Smooth muscle cell of the brain vasculature (primary cell): ENCODE measurements around the gene VAMP2.

Source experiments
- DNase-seq: peaks from one replicate; pipeline ENCODE4 v3.0.0-alpha.2; 2012; ENCODE audit warnings: low read depth, low spot score

Gene VAMP2, protein sequence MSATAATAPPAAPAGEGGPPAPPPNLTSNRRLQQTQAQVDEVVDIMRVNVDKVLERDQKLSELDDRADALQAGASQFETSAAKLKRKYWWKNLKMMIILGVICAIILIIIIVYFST

DNA sequence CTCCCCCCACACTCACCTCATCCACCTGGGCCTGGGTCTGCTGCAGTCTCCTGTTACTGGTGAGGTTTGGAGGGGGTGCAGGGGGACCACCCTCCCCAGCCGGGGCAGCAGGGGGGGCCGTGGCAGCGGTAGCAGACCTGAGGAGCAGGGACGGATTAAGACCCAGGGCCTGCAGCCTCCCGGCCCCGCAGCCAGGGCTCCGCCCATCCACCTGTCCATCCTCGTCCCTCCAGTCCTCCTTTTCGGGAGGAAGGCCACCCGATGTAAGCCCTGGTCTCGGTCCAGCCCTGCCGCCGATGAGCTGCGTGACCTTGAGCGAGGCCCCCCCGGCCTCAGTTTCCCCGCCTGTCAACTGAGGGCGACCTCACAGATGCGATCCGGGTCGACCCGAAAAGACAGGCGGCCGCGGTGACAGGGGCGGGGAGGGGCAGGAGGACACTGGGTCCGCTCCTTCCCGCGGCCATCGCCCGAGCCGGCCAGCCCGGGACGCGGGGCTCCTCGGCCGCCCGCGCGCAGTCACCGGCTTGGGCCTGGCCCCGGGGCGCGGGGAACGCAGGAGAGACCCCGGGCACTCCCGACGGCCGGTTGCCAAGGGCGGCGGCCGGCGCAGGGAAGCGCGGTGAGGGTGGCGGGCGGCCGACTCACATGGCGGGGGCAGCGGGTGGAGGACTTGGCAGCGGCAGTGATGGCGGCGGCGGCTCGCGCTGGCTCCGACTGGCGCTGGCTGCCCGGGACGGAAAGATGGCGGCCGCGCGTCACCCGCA lies at the start of gene VAMP2:
Gene VAMP2, minus strand, starts transcription at position 716 of the 764 bp plus-strand sequence. Its CDS starts 69 bp downstream, at position 647.
- DNase-seq = no peak

DNA sequence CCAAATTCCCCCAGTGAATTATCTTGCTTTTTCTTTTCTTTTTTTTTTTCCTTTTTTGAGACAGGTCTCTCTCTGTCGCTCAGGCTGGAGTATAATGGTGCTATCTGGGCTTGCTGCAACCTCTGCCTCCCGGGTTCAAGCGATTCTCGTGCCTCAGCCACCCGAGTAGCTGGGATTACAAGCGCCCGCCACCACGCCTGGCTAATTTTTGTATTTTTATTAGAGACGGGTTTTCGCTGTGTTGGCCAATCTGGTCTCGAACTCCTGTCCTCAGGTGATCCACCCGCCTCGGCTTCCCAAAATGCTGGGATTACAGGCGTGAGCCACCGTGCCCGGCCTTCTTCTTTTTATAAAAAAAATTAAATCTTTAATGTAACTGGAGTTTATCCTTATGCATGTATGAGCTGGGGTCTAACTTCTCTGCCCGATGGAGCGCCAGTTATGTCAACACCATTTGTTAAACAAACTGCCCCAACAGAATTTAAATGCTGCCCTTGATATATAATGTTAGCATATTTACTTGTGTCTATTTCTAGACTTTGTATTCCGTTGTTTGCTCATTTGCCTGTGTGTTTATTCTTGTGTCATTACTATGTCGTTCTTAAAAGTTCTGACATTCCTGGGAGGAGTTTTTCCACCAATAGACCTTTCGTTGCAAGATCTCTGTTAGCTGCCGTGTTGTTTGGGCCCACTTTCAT lies 48.2 kb upstream of the VAMP2 start:
- no peak for DNase-seq

DNA sequence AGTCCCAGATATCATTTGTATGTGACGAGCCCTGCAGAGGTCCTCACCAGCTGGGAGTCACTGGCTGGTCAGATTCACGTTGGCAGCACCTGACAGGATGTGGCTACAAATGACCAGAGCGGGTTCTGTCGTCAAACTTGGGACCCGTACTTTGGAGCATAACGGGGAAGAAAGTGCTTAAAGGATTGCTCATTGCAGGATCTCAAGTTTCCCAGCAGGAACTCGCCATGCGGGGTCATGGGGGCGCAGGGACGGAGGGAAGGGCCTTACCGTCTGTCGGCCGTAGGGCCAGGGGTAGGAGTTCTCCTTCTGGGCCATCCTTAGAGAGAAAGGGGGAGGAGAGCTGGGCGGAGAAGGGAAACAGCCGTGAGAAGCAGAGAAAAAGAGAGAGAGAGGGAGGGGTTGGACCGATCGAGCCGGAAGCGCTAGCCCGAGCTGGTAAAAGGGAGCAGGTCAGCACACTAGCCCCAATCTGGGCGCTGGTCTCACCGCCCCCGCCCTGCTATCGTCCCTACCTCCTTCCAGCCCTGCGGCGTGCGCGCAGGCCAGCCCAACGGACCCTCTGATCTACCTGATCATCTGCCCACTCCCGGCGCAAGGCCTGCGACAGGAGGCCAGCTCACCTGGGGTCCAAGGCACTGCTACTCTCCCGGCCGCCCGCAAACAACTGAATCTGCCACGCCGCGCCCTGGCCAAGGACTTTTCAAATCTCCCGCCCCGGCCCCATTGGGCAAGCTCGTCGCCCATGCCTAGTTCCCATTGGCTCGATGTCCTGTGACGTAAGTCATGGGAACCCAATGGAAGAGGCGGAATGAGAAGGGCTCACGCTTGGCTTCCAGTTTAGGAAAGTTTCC lies 47.4 kb upstream of the VAMP2 start, which contains the start of gene AURKB:
Gene AURKB, minus strand, starts transcription at position 669 of the 854 bp plus-strand sequence. Its CDS starts 351 bp downstream, at position 318.
- peak; percentile 91 for DNase-seq

DNA sequence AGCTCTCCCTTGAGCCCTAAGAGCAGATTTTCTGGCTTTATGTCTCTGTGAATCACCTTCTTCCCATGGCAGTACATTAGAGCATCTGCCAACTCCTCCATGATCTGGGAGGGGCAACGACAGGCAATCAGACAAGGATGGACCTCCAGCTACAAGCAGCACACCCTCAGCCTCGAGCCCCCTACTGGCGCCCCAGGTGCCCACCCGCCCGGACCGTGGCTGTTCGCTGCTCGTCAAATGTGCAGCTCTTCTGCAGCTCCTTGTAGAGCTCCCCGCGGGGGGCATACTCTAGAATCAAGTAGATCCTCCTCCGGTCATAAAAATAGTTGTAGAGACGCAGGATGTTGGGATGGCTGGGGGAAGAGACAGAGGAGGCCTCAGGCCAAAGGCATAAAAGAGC lies 43.8 kb upstream of the VAMP2 start:
- DNase-seq = no peak

DNA sequence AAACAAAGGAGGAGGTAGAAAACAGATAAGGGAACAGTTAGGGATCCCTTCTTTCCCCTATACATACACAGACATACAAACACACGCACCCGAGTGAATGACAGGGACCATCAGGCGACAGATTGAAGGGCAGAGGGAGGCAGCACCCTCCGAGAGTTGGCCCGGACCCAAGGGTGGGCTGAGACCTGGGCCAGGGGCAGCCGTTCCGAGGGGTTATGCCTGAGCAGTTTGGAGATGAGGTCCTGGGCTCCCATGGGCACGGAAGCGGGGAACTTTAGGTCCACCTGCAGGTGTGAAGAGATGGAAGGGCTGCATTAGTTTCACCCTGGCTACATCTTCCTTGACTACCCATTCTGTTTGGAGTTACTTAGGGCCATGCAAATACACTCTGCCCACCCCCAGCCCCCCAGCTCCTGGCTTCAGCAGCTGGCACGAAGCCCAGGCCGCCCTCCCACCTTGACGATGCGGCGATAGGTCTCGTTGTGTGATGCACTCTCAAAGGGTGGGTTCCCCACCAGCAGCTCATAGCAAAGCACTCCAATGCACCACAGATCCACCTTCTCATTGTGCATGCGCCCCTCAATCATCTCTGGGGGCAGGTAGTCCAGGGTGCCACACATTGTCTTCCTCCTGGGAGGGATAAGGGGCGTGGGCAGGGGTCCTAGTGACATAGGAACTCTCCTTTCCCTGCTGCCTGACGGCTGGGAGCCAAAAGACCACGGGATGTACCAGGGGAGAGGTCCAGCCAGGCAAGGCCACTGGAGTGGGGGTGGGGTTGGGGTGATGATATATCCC lies 42.2 kb upstream of the VAMP2 start:
- DNase-seq = no peak

DNA sequence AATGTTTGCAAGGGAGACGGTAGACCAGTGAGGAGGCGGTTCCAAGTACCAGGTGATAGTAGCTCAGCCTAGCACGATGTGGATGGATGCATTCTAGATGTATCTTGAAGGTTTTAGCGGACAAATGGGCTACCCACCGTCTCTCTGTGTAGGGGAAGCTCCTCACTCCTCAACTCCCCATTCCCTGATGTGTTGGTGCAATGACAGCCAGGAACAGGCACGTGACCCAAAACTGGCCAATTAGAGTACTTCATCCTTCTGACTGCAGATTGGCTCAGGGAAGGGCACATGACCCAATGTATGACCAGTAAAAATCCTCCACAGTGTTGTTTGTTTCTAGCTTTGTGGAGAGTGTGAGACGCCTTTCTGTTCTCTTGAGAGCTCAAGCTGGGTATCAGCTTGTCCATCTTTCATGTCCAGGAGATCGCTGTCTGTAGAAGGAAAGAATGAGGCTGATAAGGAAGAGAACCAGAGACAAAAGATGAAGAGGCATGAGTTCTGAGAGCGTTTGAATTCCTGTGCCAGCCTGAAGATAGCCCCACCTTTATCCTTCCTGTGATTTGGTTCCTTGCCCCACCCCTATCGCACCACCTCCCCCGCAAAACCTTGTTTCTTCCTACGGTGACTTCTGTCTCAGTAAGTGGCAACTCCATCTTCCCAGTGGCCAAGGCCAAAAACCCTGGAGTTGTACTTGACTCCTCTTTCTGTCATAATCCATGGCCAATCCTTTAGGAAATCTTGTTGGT lies 29.5 kb upstream of the VAMP2 start:
- no peak for DNase-seq

DNA sequence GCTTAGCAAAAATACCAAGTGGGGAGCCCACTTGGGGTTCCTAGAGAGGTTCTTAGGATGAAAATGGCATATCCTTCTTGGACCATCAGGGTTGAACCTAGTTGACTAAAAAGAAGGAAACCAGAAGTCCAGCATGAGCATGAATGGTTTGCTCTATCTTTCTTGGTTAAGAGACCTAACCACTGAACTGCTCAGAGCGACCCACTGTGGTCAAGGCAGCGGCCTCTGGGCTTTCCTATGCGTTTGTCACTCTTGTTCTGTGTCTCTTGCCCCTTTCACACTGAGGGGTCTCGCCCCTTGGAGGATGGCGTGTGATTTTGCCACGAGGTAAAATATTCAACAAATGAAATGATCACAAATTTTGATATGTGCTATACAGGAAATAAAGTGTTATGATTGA lies 27.8 kb upstream of the VAMP2 start:
- DNase-seq = no peak

DNA sequence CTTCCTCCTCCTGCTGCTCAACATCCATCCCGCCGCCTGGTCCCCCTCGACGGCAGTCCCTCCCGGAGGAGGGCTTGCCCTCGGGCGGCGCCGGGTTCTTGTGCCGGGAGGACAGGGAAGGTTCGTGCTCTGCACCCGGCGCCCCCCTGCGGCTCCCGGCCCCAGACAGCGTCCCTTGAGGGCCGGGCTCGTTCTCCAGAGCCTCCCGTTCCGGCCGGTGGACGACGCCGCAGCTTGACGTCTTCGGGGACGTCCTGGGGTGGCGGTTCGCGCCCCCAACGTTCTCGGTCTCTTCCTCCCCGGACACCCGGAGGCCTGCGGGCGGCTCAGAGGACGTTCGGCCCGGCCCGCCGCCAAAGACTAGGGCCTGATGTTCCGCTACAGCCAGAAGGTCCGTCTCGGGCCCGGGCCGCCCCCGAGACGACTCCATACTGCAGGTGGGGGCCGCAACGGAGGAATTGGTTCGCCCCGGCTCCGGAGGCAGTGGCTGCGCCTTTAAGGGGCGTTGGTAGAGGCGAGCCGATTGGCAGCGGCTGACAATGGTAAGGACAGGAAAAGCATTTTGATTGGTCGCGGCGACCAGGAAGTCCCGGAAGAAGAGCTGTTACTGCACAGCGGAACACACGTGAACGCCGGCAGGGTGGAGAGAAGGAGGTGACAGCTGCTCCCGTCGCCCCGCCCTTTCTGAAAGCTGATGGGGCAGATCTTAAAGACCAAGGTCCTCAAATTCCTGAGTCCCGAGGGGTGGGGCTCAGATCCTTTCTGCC lies 27.1 kb upstream of the VAMP2 start, which contains the start of gene BORCS6:
Gene BORCS6, minus strand, starts transcription at position 470 of the 767 bp plus-strand sequence. Its CDS starts 40 bp downstream, at position 430.
- peak; percentile 90 for DNase-seq

DNA sequence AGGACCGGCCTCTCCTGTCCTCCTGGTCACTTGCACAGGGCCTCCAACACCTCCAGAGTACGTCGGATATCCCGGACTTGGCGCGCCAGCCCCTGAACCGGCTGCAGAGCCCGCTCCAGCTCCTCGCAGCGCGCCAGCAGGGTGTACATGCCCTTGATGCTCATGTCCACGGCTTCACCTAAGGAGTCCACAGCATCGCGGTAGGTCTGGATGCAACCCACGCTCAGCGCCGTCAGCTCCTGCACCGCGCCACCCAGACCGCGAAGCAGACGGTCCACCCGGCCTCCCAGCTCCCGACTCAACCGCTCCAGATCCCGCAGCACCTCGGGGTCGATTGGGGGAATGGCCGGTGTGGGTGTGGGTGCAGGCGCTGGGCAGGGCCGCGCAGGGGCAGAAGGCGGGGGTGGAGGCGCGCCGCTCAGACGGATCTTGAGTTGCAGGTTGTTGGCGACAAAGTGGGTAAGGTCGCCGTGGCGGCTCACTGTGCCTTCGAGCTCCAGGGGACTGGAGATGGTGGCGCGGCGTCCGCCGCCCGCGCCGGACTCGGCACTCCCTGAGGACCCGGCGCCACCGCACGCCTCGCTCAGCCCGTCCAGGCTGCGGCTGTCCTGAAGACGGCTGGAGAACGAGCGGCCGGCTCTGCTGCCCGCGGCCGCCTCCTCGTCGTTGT lies 26.4 kb upstream of the VAMP2 start:
- DNase-seq = no peak

DNA sequence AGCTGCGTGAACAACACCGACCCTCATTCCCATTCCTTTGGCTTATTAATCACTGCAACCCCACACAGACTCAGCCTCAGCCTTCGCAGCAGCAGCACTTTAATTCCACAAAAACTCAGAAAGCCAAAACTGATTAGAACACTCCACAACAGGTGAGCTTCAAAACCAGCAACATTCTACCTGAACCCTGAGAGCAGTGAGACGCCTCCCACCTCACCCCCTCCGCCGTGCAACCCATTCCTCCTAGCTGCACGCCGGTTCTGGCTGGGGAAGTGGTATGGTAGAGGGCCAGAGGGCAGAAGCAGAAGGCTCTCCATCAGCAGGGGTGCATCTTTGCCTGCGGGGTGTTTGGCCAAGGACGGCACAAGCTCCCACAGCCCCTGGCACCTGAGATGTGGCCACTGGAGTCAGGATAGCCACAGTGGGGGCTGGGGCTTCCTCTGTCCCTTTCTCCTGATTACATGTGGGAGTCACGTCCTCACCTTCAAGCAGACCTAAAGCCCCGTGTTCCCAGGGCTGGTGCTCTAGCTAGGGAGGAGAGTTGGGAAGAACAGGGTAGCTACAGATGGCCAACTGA lies 25.6 kb upstream of the VAMP2 start:
- DNase-seq = no peak

DNA sequence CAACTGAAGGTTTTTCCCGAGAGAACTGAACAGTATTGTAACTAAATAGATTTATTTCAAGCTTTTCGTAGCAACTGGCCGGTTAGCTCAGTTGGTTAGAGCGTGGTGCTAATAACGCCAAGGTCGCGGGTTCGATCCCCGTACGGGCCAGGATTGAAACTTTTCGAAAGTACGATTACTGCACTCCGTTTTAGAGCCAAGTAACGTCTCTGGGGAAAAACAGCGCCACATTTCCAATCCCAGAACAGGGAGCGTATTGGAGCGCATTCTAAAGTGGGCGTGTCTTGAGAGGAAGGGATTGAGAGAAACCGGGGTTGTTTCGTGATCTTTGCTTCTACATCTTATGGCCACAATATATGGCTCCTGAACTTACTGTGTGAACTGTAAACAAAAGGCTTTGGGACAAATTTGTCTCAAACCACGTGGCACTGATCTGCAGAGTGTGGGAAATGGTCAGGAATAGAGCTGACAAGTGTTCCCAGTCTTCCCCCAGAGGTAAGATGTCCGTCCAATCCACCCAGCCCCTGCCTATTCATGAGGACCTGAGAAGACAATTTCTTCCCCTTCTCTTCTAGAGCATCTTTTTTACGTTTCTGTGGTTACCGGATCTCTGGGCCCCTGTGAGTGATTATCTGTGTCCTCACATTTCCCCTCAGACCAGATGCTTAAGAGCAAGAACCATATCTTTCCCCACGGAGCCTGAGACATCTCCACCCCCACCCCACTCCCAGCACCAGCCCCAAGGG lies 24.9 kb upstream of the VAMP2 start:
- peak; percentile 97 for DNase-seq

DNA sequence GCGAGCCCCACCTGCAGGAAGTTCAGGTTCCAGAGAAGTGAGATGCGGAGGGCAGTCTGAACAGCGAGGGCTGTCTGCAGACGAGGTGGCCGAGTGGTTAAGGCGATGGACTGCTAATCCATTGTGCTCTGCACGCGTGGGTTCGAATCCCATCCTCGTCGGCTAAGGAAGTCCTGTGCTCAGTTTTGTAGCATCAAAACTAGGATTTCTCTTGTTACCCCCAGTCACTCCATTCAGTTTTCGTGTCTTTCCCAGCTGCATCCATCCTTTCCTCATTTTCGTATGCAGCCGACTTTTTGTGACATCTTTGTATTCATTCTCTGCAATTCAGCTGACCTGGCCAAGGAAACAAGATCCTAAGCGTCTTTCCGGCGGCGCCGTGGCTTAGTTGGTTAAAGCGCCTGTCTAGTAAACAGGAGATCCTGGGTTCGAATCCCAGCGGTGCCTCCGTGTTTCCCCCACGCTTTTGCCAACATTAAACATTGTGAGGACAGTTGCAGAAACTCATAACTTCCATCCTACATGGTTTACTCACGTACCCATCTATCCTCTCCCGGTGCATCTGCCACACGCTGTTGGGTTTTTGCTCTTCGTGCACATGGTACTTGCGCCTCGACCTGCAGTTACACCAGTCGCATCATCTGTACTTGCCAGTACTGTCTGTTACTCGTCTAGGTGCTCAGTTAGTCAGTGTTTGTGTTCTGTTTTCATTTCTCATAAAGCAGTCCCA lies 24.2 kb upstream of the VAMP2 start:
- DNase-seq = peak; percentile 85

DNA sequence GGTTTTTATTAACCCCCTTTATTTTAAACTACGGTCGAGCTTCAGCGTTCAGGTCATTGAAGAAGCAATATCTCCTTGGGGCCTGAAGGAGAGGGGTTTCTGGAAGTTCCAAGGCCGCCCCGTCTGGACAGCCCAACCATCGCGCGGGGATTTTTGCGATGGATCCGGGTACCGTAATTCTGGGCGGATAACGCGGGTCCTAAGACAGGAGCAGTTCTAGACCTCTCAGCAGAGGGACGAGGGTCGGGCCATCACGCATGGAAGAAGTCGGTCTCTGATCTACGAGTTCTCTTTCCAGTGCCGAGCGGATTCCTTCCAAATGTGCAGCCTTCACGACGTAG lies 23.7 kb upstream of the VAMP2 start:
- DNase-seq = no peak

DNA sequence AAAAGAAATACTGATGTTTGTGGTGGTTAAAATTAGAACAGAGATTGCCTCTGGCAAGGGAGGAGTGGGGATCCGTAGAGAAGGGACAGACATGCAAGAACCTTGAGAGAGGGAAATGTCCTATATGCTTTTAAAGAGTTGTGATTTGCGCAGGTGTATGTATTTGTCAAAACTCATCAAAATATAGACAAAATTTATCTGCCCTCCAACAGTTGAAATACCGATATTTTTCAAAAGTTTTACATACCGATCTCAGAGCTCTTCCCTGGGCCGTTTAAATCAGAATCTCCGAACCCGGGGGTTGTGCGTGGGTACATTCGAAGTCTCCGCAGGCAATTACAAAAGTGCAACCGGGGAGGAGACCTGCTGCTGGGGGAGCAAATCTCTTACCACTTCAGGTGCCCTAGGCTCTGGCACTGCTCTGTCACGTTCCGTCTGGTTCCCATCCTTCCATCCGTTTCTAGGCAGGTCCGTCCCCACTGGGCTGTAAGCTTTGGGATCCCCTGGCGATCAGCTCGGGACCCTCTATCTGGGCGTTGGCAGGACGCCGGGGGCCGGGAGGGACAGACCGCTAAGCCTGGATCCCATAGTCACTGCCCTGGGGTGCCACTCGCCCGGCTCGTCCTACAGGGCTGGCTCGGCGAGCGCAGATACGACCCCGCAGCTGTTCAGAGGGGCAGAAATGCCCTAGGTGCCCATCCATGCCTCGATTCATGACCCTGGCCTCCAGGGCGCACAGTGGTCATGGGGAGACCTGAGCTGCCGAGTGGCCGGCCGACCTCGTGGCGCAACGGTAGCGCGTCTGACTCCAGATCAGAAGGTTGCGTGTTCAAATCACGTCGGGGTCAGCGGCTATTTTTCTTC lies 23.1 kb upstream of the VAMP2 start:
- no peak for DNase-seq

DNA sequence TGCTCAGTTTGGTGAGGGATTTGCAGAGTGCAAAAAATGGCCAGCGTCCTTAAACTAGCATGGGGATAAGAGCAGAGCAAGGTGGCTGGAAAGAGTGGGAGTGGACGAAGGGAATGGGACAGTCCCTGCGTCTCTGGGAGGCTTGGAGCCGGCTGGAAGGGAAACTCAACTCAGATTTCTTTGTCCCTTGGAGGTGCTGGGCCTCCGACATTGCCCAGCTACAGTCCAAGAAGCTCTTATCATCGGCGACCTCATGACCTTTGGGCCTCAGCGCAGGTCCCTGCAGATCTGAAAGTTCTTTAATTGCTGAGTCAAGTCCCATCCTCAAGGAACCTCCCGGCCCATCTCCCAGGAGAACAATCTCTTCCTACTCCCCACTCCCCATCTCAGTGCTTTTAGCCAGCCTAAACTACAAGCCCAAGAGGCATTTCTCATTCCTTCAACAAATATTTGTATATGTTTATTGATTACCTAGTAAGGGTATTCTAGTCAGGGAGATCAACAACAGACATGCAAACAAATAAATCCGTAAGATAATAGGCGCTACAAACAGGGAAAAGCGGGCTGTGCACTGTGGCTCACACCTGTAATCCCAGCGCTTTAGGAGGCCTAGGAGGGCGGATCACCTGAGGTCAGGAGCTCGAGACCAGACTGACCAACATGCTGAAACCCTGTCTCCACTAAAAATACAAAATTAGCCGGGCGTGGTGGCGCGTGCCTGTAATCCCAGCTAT lies 14.4 kb upstream of the VAMP2 start:
- DNase-seq = no peak
